Common myeloid progenitor, CD34-positive (primary cell): ENCODE data around the gene PPP1R9A. TPM values are rescaled to one million over a fixed set of nuclear protein-coding genes. Genes with fewer than 3 reads are reported as not detected.

Source experiments
- CTCF ChIA-PET: fragments of 350-600 bp; sonication (Branson Sonifier 250); formaldehyde crosslinking; loops from one replicate; lab custom pipeline; 2021; ENCODE audit warnings: antibody characterized with exemption; lab: Charles Lee
- POLR2A ChIA-PET: fragments of 350-600 bp; sonication (Branson Sonifier 250); formaldehyde crosslinking; loops from one replicate; lab custom pipeline; 2021; ENCODE audit warnings: antibody characterized with exemption; lab: Charles Lee
- DNase-seq, 3 donors: peaks; one replicate each; pipeline versions ENCODE4 v3.0.0 to v3.0.0-alpha.2; 2013
- H3K27ac ChIP-seq, 2 experiments: 1 replicate in 1 of 2; 2 replicates in 1 of 2; pipeline ENCODE4 v1.7.0; 2013; ENCODE audit warnings: inconsistent platforms in 2 of 2, low read length in 2 of 2, mild to moderate bottlenecking in 2 of 2, low read depth in 1 of 2, moderate library complexity in 1 of 2; ENCODE audit not compliant: severe bottlenecking in 2 of 2, insufficient read depth in 1 of 2, poor library complexity in 1 of 2
- H3K27me3 ChIP-seq, 5 experiments: replicated peaks in 2 of 5; 1 replicate in 3 of 5; 2 replicates in 2 of 5; pipeline versions ENCODE4 v1.6.1 to v1.7.0; 2013; ENCODE audit warnings: low read length in 4 of 5, mild to moderate bottlenecking in 2 of 5, moderate library complexity in 2 of 5, inconsistent platforms in 1 of 5; ENCODE audit not compliant: insufficient read depth in 5 of 5, control insufficient read depth in 4 of 5
- H3K36me3 ChIP-seq, 4 experiments: 1 replicate in 2 of 4; 2 replicates in 2 of 4; pipeline versions ENCODE4 v1.6.1 to v1.7.0; 2013; ENCODE audit warnings: low read length in 3 of 4, control low read depth in 1 of 4, mild to moderate bottlenecking in 1 of 4; ENCODE audit not compliant: control insufficient read depth in 4 of 4, insufficient read depth in 4 of 4
- H3K4me1 ChIP-seq, 4 experiments: 1 replicate in 3 of 4; 2 replicates in 1 of 4; pipeline versions ENCODE4 v1.6.1 to v1.7.1; 2013; ENCODE audit warnings: low read length in 3 of 4, mild to moderate bottlenecking in 3 of 4, control low read depth in 1 of 4, inconsistent platforms in 1 of 4, moderate library complexity in 1 of 4; ENCODE audit not compliant: control insufficient read depth in 4 of 4, insufficient read depth in 4 of 4; ENCODE audit errors: control extremely low read depth in 1 of 4
- H3K4me3 ChIP-seq, 7 experiments: 1 replicate in 4 of 7; 2 replicates in 3 of 7; pipeline versions ENCODE4 v1.5.1 to v1.7.0; 2013; ENCODE audit warnings: mild to moderate bottlenecking in 7 of 7, low read length in 6 of 7, moderate library complexity in 6 of 7, inconsistent platforms in 2 of 7, low read depth in 2 of 7, control low read depth in 1 of 7; ENCODE audit not compliant: insufficient read depth in 4 of 7, control insufficient read depth in 1 of 7; ENCODE audit errors: extremely low read depth in 1 of 7
- H3K9me3 ChIP-seq, 5 experiments: 1 replicate in 4 of 5; 2 replicates in 1 of 5; pipeline versions ENCODE4 v1.6.1 to v1.7.1; 2013; ENCODE audit warnings: low read length in 4 of 5, mild to moderate bottlenecking in 2 of 5, inconsistent platforms in 1 of 5, low read depth in 1 of 5, moderate library complexity in 1 of 5; ENCODE audit not compliant: control insufficient read depth in 4 of 5, insufficient read depth in 2 of 5; ENCODE audit errors: control extremely low read depth in 1 of 5
- WGBS: methylation state at CpG from one replicate; pipeline ENCODE4 v1.1.5; 2013; ENCODE audit not compliant: insufficient coverage; 5-methylcytosine and 5-hydroxymethylcytosine counted together
- polyA plus RNA-seq: library from polyadenylated mRNA; unstranded; fragments of 120-200 nt; gene quantifications from one replicate; pipeline ENCODE4 v1.2.1, GENCODE V29; 2013

PPP1R9A gene
- 4.0 TPM for polyA plus RNA-seq

- peaks cover 0 to 15% (median 0%) of the 10 kb centered on the region in 5 experiments for H3K27me3 ChIP-seq
- peak within 1 kb of the TSS in 1 of 2 experiments; percentile 55 for H3K27ac ChIP-seq
- CTCF ChIA-PET: no interaction called here
- peak within 1 kb of the TSS; percentile 57 to 97 (median 72) for H3K4me3 ChIP-seq
- 4% methylated on average over 28 of the region's 36 CpGs for WGBS
- peaks cover 0 to 13% (median 12%) of the 10 kb centered on the region in 4 experiments for H3K4me1 ChIP-seq
- no peaks in the 10 kb centered on the region for H3K36me3 ChIP-seq
- POLR2A ChIA-PET: no interaction called here
- no peaks in the 10 kb centered on the region for H3K9me3 ChIP-seq
- peak; percentile 25 to 53 (median 45) for DNase-seq
Measured at GRCh38 chr7:94907026-94907810, at the start of gene PPP1R9A. PPP1R9A (plus strand) TSS chr7:94907594; CDS start chr7:94910114, 2,520 bp downstream.

GRCh38 chr7:94871132-94871531 lies 36.3 kb upstream of the PPP1R9A start:
- no peaks in the 10 kb centered on the region for H3K27me3 ChIP-seq
- no peaks in the 10 kb centered on the region for H3K36me3 ChIP-seq
- DNase-seq: no peak
- ChIA-PET POLR2A (no interaction called here), CTCF (no interaction called here)
- no peak overlapping the region for H3K4me3 ChIP-seq
- no peaks in the 10 kb centered on the region for H3K4me1 ChIP-seq
- no peak overlapping the region for H3K27ac ChIP-seq
- no peaks in the 10 kb centered on the region for H3K9me3 ChIP-seq

GRCh38 chr7:94873239-94873638 lies 34.2 kb upstream of the PPP1R9A start:
- no peak for DNase-seq
- Histone ChIP-seq H3K4me1 (no peaks in the 10 kb centered on the region), H3K27ac (no peak overlapping the region), H3K36me3 (no peaks in the 10 kb centered on the region), H3K27me3 (no peaks in the 10 kb centered on the region), H3K9me3 (peaks cover 0 to 8% (median 5%) of the 10 kb centered on the region in 5 experiments), H3K4me3 (no peak overlapping the region)
- WGBS: 100% methylated on average over 1 of the region's 3 CpGs
- ChIA-PET POLR2A (no interaction called here), CTCF (interaction anchor here (1.2 kb wide), 1 partner anchor 12 kb away, joined by 3 read pairs; no protein-coding TSS in a partner anchor)

- POLR2A ChIA-PET: no interaction called here
- Histone ChIP-seq H3K27ac (no peak overlapping the region), H3K4me1 (no peaks in the 10 kb centered on the region), H3K4me3 (no peak overlapping the region), H3K27me3 (no peaks in the 10 kb centered on the region), H3K36me3 (no peaks in the 10 kb centered on the region), H3K9me3 (peaks cover 0 to 16% (median 11%) of the 10 kb centered on the region in 5 experiments)
- no peak for DNase-seq
- CTCF ChIA-PET: no interaction called here
- WGBS: 100% methylated on average over 1 of the region's 5 CpGs
Measured at GRCh38 chr7:94874036-94874785, 33.2 kb upstream of the PPP1R9A start.

GRCh38 chr7:94875201-94875600 lies 32.2 kb upstream of the PPP1R9A start:
- ChIA-PET CTCF (no interaction called here), POLR2A (no interaction called here)
- no peak overlapping the region for H3K4me3 ChIP-seq
- H3K27me3 ChIP-seq: no peaks in the 10 kb centered on the region
- H3K9me3 ChIP-seq: peaks cover 0 to 19% (median 11%) of the 10 kb centered on the region in 5 experiments
- H3K36me3 ChIP-seq: no peaks in the 10 kb centered on the region
- H3K4me1 ChIP-seq: no peaks in the 10 kb centered on the region
- no peak for DNase-seq
- H3K27ac ChIP-seq: no peak overlapping the region

- CTCF ChIA-PET: interaction anchor here (0.8 kb wide), 1 partner anchor 264 kb away, joined by 4 read pairs; no protein-coding TSS in a partner anchor
Measured at GRCh38 chr7:94877731-94878670, 29.4 kb upstream of the PPP1R9A start.

More at GRCh38 chr7:94877731-94878670, 29.4 kb upstream of the PPP1R9A start:
- WGBS: 100% methylated on average over 9 of the region's 11 CpGs
- H3K27ac ChIP-seq: no peak overlapping the region
- no peaks in the 10 kb centered on the region for H3K4me1 ChIP-seq
- POLR2A ChIA-PET: no interaction called here
- peaks cover 0 to 19% (median 11%) of the 10 kb centered on the region in 5 experiments for H3K9me3 ChIP-seq
- H3K36me3 ChIP-seq: no peaks in the 10 kb centered on the region
- no peak for DNase-seq
- no peak overlapping the region for H3K4me3 ChIP-seq
- H3K27me3 ChIP-seq: no peaks in the 10 kb centered on the region
